Ishikawa (cell line): ENCODE measurements around the gene KLHDC9.

Experiments
- CEBPB ChIP-seq: IDR thresholded peaks from 2 replicates; pipeline ENCODE4 v1.6.1; 2012
- FOXM1 ChIP-seq: IDR thresholded peaks from 2 replicates; pipeline ENCODE4 v1.6.1; 2012; ENCODE audit warnings: low read depth, borderline replicate concordance
- RAD21 ChIP-seq: IDR thresholded peaks from 2 replicates; pipeline ENCODE4 v1.6.1; 2012; ENCODE audit warnings: low read depth
- TAF1 ChIP-seq: IDR thresholded peaks from 2 replicates; pipeline ENCODE4 v1.6.1; 2012; ENCODE audit warnings: low read depth, mild to moderate bottlenecking
- TCF12 ChIP-seq: IDR thresholded peaks from 2 replicates; pipeline ENCODE4 v1.6.1; 2012; ENCODE audit warnings: low read depth
- TEAD4 ChIP-seq: IDR thresholded peaks from 2 replicates; pipeline ENCODE4 v1.6.1; 2012
- YY1 ChIP-seq: IDR thresholded peaks from 2 replicates; pipeline ENCODE4 v1.6.1; 2012; ENCODE audit warnings: low read depth
- ZBTB7A ChIP-seq: IDR thresholded peaks from 2 replicates; pipeline ENCODE4 v1.6.1; 2012; ENCODE audit warnings: low read depth
- TF ChIP-seq, protein P1 (sequence below): IDR thresholded peaks from 2 replicates; pipeline ENCODE4 v1.6.1; 2012
- TF ChIP-seq, protein P2 (sequence below): IDR thresholded peaks from 2 replicates; pipeline ENCODE4 v1.6.1; 2012; ENCODE audit warnings: low read depth, mild to moderate bottlenecking

DNA sequence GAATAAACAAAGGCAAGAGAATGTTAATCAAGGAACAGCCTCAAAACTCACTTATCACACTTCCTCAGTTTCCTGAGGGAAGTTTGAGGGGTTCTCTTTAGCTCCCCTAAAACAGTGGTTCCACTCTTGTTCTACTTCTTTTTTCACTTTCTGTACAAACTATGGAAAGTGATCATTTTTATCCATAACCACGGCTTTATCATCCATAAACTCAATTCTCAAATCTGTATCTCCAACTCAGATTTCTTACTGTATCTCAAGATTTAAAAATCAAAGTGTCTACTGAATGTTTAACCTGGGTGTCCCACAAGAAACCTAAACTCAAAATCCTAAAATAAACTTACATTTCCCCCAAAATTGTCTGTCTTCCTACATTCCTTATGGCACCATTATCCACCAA is 15.8 kb downstream of the KLHDC9 start:
- TF ChIP-seq TAF1, result no peak
- TF ChIP-seq, protein P1, sequence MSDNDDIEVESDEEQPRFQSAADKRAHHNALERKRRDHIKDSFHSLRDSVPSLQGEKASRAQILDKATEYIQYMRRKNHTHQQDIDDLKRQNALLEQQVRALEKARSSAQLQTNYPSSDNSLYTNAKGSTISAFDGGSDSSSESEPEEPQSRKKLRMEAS, result no peak
- TF ChIP-seq, protein P2, sequence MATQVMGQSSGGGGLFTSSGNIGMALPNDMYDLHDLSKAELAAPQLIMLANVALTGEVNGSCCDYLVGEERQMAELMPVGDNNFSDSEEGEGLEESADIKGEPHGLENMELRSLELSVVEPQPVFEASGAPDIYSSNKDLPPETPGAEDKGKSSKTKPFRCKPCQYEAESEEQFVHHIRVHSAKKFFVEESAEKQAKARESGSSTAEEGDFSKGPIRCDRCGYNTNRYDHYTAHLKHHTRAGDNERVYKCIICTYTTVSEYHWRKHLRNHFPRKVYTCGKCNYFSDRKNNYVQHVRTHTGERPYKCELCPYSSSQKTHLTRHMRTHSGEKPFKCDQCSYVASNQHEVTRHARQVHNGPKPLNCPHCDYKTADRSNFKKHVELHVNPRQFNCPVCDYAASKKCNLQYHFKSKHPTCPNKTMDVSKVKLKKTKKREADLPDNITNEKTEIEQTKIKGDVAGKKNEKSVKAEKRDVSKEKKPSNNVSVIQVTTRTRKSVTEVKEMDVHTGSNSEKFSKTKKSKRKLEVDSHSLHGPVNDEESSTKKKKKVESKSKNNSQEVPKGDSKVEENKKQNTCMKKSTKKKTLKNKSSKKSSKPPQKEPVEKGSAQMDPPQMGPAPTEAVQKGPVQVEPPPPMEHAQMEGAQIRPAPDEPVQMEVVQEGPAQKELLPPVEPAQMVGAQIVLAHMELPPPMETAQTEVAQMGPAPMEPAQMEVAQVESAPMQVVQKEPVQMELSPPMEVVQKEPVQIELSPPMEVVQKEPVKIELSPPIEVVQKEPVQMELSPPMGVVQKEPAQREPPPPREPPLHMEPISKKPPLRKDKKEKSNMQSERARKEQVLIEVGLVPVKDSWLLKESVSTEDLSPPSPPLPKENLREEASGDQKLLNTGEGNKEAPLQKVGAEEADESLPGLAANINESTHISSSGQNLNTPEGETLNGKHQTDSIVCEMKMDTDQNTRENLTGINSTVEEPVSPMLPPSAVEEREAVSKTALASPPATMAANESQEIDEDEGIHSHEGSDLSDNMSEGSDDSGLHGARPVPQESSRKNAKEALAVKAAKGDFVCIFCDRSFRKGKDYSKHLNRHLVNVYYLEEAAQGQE, result no peak
- no peak for TF ChIP-seq CEBPB
- TF ChIP-seq TEAD4, result no peak
- no peak for TF ChIP-seq TCF12
- no peak for TF ChIP-seq RAD21
- TF ChIP-seq ZBTB7A, result no peak
- no peak for TF ChIP-seq FOXM1
- TF ChIP-seq YY1, result no peak
